ENCODE measurements around the gene RUNX2.
A peak's percentile ranks its signal among the peaks of the same experiment; 100 is the strongest.

The RUNX2 gene

GRCh38 chr6:45351667-45352066, 23.5 kb downstream of the RUNX2 start:
- DNase-seq = no peak

DNA sequence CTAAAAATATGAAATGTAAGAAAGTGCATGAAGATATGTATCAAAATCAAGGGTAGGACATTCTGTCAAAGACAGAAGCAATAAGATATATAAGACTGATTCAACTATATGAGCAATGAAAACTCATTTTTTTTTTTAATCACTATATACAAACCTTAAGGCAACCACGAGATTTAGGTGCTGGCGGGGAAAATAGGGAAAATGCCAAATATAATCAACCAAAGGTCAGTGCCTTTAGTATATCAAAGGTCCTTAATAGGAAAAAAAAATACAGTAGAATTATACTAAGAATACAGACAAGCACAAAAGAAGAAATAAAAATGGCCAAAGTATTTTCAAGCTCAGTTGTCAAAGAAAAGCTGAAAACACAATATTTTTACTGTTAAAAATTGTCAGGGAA, 25.5 kb downstream of the RUNX2 start:
- DNase-seq = no peak

DNA sequence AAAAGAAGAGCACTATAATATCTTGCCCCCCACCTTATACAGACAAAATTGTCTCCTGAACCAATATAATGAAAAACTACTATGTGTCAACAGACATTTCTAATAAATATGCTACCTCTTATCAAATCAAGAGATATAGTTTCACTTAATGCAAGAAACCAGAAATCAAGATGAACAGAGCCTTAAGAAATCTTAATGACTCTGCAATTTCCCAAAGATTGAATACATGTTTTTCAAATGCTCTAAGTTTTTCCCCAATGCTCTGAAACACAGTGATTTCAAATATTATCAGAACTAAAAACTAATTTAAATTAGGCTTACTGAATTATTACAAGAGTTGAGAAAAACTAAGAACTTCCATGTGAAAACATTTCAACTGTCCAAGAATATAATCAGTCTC, 36.3 kb downstream of the RUNX2 start:
- DNase-seq = no peak

- DNase-seq = peak; percentile 8 to 41 (median 26)
These were observed 36.9 kb downstream of the RUNX2 start for GRCh38 chr6:45365036-45365435.

DNA sequence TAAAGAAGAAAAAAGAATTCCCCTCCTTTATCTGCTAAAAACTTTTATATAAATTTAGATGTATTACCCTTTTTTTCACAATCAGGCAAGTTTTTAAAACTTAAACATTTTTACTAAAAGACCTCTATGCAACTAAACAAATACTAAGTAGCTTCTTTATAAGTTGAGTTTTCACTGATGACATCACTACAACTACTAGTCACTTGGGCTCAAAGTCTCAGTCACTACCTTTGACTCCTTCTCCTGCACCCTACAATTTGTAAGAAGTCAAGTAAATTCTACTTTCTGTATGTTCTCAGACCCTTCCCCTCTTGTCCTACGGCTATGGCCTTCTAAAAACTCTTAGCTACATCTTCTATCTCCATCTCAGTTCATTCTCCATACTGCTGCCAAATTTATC, 38.4 kb downstream of the RUNX2 start:
- DNase-seq = no peak

DNA sequence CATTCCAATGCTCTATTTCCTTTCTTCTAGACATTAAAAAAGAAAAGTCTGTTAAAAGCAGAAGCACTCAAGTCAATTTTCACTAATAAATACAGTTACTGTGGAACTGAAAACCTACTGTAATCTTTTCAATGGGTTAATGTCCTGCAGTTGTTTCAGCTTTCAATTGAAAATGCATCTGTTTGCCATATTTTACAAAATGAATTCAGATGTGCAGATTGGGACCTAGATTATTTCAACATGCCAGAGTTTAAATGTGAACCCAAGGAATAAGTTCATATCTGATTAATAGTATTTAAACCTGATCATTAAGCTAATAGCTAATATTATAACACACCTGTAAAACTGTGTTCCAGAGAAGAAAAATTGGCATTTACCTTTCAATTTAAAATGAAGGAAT, 39.9 kb downstream of the RUNX2 start:
- no peak for DNase-seq

GRCh38 chr6:45369870-45370269, 41.7 kb downstream of the RUNX2 start:
- DNase-seq = no peak

- no peak for DNase-seq
These were observed 43.9 kb downstream of the RUNX2 start for GRCh38 chr6:45371924-45372573.

DNA sequence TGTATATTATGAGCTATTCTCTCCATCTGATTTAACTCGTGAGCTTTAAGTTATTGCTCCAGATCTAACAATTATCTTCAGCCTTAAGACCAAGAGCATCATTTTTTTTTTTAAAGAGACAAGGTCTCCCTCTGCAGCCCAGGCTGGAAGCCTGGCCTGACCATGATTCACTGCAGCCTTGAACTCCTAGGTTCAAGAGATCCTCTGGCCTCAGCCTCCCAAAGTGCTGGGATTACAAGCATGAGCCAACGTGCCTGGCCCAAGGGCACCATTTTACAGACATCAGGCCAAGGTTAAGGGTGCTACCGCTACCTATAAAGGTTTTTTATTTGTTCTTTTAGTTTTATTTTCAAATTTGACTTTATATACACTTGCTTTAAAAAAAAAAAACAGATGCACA, 47.3 kb downstream of the RUNX2 start:
- no peak for DNase-seq

DNA sequence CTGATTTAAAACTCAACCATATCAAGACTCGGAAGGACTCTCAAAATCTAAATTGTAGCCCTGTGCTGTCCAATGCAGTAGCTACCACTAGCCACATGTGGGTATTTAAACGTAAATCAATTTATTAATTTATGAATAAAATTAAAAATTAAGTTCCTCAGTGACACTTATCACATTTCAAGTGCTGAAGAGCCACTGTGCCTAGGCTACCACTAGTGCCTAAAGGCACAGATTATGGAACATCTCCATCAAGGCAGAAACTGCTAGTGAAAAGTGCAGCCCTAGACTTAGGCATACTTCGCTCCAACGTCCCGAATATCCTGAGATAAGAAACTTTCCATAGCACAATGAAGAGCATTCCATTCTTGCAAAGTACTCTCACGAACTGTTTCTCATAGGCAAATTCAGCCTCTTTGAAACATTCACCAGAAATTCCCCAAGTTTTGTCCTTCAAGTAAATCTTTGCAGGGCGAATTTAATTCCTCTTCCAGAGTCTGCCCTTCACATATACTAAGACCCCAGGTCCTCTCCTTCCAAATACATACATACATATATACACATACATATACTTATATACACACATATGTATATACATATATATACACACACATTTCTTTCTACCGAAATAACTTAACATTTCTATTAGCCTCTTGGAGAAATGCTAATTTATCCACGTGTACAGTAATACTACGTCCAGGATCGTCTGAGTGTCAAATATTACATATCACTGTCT, 48.3 kb downstream of the RUNX2 start:
- peak; percentile 30 to 60 (median 51) for DNase-seq

DNA sequence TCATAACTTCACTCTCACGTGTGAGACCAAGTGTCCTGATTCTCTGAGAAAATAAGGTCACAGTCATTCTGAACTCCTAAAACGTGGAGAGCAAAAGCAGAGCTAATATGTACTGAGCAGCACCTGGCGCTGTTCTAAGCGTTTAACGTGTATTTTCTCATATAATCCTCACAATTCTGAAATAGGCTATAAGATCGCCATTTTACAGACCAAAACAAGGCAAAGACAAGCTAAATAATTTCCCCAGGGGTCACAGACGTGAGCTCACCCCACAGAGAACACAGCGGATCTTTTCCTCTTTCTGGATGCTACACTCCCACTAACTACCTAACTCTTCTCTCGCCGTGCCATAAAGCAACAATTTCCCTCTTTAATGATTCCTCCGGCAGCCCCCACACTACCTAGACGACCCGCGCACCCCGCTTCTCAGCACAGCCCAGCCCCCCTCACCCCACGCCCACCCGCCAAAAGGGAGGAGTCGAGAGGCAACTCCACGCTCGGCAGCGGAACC, 49.0 kb downstream of the RUNX2 start:
- DNase-seq = peak in 1 of 3 donors; percentile 21

DNA sequence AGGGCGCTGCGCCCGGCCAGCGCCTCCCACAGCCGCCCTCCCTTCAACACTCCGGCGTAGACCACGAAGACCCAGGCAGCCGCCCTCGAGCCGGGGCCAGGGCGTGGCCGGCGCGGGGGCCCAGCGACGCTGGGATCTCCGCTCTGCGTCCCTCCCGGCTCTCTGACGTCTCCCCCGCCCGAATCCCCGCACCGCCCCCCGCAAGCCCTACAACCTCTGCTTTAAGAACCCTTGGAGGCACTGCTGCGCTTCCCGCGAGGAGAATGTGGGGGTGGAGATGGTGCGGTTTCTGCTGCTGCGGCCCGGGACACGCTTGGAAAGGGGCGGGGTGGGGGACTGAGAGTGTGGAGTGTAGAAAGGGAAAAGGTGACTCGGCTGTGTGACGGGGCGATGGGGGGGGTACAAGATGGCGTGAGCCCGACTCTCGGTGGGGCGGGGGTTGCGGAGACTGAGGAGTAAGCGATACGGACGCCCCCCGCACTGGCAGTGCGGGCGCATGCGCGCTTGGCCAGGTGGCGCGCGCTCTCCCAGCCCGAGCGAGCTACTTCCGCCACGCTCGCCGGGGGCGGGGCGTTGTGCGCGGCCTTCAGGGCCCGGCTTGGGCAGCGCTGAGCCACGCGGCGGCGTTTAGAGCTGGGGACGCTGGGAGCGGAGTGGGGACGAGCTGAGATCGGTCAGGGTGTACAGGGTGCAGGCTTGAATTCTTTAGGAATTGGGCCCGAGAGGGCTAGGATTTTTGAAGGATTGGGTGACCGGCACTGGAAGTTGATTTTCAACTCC, 49.6 kb downstream of the RUNX2 start, which contains the start of gene SUPT3H:
TSS of gene SUPT3H (minus strand) at position 381 of the 780 bp plus-strand sequence.
- peak; percentile 95 to 99 (median 98) for DNase-seq

- DNase-seq = peak in 2 of 3 donors; percentile 49 to 55
These were observed 50.3 kb downstream of the RUNX2 start for GRCh38 chr6:45378334-45378926.

DNA sequence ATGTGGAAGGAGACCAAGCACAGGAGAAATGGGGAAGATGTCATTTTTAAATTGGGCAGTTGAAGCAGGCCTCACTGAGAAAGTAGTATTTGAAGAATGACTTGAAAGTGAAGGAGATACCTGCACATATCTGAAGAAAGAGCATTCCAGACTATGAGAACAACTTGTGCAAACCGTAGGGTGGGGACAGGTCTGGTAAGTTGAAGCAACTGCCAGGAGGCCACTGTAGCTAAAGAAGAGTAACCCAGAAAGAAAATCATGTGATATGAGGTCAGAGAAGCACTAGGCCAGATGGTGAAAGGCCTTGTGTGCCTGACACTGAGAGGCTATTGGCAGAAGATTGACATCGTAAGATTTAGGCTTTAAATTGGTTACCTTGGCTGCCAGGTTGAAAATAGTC, 54.3 kb downstream of the RUNX2 start:
- DNase-seq = no peak

DNA sequence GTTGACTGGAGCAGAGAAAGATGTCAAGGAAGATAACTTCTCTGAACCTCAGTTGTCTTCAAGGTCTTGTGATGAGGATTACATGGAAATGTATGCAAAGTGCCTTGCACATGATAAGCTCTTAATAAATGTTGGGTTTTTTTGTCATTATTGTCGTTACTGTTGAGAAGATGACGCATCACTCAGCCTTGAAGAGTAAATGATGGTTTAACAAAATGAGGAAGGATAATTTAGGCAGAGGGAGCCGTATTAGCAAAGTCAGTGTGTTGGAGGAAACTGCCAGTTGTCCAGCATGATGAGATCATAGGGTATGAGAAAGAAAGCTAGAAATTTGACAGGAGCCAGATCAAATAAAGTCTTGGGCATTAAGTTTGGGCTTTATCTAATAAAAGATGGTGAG, 58.4 kb downstream of the RUNX2 start:
- peak; percentile 37 to 79 (median 66) for DNase-seq

GRCh38 chr6:45387236-45387635, 59.1 kb downstream of the RUNX2 start:
- DNase-seq = no peak

DNA sequence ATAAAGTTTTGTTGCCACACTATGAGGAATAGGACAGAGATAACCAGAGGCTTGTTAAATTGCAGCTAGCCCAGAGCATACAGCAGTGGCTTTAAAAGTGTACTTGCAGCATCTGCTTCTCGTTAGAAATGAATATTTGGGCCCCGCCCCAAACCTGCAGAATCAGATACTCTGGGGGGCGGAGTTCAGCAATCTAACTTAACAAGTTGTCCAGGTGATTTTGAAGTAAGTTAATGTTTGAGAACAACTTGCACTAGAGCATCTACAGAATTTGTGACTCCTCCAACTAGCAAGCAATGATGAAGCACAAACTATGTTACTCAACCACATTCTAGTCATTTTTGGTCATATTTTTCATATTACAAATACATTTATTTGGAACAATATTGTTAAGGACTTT, 60.2 kb downstream of the RUNX2 start:
- DNase-seq = no peak

DNA sequence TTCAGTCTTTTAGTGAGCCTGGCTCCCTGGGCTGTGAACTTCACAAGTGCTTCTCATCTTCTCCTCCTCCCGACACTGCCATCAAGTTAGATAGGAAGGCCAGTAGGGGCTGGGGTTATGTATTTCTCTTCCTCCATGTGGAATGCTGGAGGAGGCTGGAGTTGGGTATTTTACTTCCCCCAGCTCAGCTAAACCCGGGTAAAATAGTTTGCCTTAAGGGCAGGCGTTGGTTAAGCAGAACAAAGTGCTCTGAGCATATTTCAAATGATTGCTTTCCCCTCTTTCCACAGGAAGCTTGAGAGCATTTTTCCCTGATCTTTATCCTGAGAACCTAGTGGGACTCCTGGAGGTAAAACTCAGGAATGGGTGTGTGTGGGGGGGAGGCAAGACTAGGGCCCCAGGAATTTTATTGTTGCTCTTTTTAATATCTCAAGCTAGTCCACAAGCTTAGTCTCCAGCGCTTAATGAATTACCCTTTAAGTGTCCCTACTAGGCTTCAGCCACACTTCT, 66.5 kb downstream of the RUNX2 start:
- no peak for DNase-seq

- DNase-seq = no peak
These were observed 70.1 kb downstream of the RUNX2 start for GRCh38 chr6:45398075-45398813.

GRCh38 chr6:45400021-45400420, 71.9 kb downstream of the RUNX2 start:
- DNase-seq = no peak

GRCh38 chr6:45411959-45412358, 83.8 kb downstream of the RUNX2 start:
- DNase-seq = no peak

- no peak for DNase-seq
These were observed 87.2 kb downstream of the RUNX2 start for GRCh38 chr6:45415315-45415714.
